GM04504 (cell line): ENCODE data around the gene CFAP53.

Experiments used
- DNase-seq: peaks from one replicate; pipeline ENCODE4 v3.0.0-alpha.2; 2012; ENCODE audit warnings: low read depth

Gene CFAP53

GRCh38 chr18:50193796-50194630 is 72.3 kb downstream of the CFAP53 start:
- DNase-seq = no peak

GRCh38 chr18:50192995-50193795 is 73.1 kb downstream of the CFAP53 start:
- DNase-seq = no peak

GRCh38 chr18:50190926-50191325 is 75.4 kb downstream of the CFAP53 start:
- no peak for DNase-seq

- no peak for DNase-seq
Observed at GRCh38 chr18:50190236-50190635, 76.1 kb downstream of the CFAP53 start.

- no peak for DNase-seq
Observed at GRCh38 chr18:50189160-50189559, 77.1 kb downstream of the CFAP53 start.

- no peak for DNase-seq
Observed at GRCh38 chr18:50188652-50189051, 77.6 kb downstream of the CFAP53 start.

GRCh38 chr18:50187659-50188058 is 78.6 kb downstream of the CFAP53 start:
- no peak for DNase-seq

- no peak for DNase-seq
Observed at GRCh38 chr18:50186385-50186784, 79.9 kb downstream of the CFAP53 start.

- DNase-seq = no peak
Observed at GRCh38 chr18:50183556-50183955, 82.7 kb downstream of the CFAP53 start.

GRCh38 chr18:50182511-50182910 is 83.8 kb downstream of the CFAP53 start:
- no peak for DNase-seq

- no peak for DNase-seq
Observed at GRCh38 chr18:50181590-50181989, 84.7 kb downstream of the CFAP53 start.

GRCh38 chr18:50179465-50179864 is 86.8 kb downstream of the CFAP53 start:
- no peak for DNase-seq

GRCh38 chr18:50177294-50177992 is 88.9 kb downstream of the CFAP53 start:
- no peak for DNase-seq
